Stimulated activated CD4-positive, alpha-beta T cell treated with anti-CD3 and anti-CD28 coated beads, Interleukin-1b, Interleukin-23, amount 100 ng/mL, for 1 hour (primary cell): ENCODE measurements around the gene HSPB1.
"Not testable (repeated sequence)": the region's sequence is repeated elsewhere in the genome, so short reads cannot be mapped to it uniquely, and the experiment has no call there.

Experiments
- DNase-seq, 2 donors: peaks; one replicate each; pipeline ENCODE4 v3.0.0-alpha.2; 2020; ENCODE audit warnings: low read depth in 2 of 2

Gene HSPB1

DNA sequence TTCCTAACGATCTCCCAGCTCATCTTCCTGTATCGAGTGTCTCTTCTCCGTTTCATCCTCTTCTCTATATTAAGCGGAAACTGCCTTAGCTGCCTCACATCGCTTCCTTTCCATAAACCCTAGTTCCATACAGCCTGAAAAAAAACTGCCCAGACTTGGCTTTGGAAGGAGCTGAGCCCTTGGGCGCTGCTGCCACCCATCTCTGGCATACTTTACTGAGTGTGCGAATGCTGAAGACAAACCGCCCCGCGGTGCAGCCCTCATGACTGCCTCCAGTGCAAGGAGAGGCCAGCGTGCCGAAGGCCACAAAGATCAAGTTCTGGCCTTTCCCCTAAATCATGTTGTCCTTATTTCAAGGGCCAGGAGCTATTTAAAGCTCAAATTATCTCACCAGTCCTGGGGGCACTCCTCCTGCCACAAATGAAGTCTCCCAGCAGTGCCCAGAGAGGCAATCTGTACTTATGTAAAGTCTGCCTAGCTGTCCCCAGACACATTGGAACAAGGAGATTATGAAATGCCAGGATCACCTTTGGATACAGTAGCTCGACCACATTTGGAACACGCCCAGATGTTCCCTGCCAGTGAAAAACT, 31.1 kb downstream of the HSPB1 start:
- no peak for DNase-seq

DNA sequence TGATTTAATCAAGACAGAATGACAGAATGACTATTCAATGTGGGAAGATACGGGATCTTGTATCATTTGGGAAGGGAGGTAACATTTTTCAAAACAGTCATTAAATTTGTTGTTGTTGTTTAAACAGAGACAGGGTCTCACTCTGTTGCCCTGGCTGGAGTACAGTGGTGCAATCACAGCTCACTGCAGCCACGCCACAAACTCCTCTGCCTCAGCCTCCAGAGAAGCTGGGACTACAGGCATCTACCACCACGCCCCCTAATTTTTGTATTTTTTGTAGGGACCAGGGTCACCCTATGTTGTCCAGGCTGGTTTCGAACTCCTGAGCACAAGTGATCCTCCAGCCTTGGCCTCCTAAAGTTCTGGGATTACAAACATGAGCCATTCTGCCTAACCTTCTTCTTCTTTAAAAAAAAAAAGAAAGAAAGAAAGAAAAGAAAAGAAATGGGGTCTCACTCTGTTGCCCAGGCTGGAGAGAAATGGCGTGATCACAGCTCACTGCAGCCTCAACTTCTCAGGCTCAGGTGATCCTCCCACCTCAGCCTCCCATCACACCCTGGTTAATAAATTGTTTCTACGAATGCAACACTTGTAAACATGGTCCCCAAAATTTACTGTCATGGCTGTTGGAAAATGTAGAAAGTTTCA, 32.0 kb downstream of the HSPB1 start:
- no peak for DNase-seq

DNA sequence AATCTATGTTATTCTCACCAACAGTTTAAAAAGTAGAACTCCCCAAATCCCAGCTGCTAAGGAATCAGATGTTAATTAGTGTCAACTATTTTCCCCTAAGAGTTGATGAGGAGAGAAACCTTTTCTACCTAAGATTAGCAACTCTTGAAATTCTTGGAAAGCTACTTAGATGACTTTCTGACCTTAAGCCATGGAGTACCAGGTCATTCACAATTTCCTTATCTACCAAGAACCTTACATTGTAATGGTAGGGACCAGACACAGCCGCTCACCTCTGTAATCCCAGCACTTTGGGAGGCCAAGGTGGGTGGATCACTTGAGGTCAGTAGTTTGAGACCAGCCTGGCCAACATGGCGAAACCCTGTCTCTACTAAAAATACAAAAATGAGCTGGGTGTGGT, 32.9 kb downstream of the HSPB1 start:
- not testable (repeated sequence) for DNase-seq

- DNase-seq, result no peak
Measured at GRCh38 chr7:76336094-76336493, 33.6 kb downstream of the HSPB1 start.

GRCh38 chr7:76337147-76337546, 34.7 kb downstream of the HSPB1 start:
- DNase-seq, result no peak

GRCh38 chr7:76338298-76339084, 36.0 kb downstream of the HSPB1 start:
- no peak for DNase-seq

GRCh38 chr7:76340617-76341131, 38.2 kb downstream of the HSPB1 start:
- no peak for DNase-seq

GRCh38 chr7:76342222-76342621, 39.7 kb downstream of the HSPB1 start:
- no peak for DNase-seq

GRCh38 chr7:76343294-76343930, 40.9 kb downstream of the HSPB1 start:
- DNase-seq, result no peak

GRCh38 chr7:76343931-76344321, 41.5 kb downstream of the HSPB1 start:
- DNase-seq, result no peak

DNA sequence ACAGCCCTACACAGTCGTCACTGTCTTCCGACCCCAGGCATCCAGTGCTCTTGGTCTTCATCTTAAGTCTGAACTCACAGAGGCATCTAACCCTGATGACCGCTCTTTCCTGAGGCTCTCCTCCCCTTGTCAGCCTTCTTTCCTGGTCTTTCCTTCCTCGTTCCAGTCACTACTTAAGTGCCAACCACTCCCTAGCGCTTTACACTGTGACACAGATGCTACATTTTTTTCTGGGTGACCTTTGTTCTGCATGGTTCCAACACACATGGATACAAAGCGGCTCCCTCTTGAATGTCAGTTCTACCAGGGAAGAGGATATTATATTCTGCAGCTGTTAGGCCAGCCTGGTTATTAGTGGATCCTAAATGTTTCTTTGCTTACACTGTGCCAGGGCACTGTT, 43.6 kb downstream of the HSPB1 start:
- DNase-seq, result no peak

DNA sequence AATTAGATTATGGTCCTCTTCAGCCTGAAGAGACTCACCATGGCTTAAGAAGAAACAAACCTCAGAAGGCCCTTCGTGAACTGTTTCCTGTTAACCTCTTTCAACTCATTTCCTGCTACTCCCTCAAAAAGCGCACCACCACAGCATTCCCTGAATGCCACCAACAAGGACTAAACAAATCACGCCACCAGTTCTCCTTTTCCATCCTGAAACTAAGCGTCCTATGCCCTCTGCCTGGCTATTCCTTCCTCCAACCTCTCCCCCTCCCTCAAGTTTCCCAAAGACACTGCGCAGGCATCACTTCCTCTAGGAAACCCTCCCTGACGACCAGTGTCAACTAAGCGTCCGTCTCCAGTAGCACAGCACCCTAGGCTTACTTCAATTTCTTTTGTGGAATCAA, 44.3 kb downstream of the HSPB1 start:
- no peak for DNase-seq

GRCh38 chr7:76347710-76348109, 45.2 kb downstream of the HSPB1 start:
- DNase-seq, result no peak

DNA sequence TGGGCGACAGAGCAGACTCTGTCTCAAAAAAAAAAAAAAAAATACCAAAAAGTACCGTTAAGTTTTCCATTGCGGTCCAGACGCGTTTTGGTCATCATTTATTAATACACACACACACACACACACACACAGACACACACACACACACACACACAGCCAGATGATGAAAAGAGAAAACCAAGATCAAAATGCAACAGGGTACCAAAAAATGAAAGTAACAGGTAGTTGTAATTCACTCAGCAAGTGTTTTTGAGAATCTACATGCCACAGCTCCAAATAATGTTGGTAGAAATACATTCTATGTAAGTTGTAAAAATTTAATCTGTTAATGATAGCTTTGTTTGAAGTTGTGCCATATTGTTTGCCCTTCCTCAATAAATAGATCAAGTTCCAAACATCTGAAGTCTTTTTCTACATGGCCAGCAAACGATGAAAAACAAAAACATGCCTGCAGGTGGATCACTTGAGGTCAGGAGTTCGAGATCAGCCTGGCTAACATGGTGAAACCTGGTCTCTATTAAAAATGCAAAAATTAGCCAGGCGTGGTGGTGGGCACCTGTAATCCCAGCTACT, 46.9 kb downstream of the HSPB1 start:
- DNase-seq, result no peak

GRCh38 chr7:76351372-76351771, 48.9 kb downstream of the HSPB1 start:
- DNase-seq, result no peak

DNA sequence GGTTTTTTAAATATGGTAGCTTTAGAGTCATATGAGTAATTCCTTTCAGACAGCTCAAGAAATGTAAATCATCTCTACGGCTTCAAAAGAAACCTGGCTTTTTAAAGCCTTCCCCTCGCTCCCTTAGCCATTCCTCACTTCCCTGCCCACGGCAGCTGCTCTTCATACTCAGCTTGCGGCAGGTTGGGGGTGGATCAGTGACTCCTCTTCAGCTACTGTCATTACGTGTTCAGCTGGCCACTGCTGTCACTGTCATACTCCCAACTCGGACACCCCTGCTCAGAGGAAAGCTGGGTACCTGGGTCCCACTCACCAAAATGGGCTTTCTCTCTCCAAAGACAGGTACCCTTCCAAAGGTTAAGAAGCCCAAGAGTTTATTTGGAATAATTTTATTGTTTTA, 49.7 kb downstream of the HSPB1 start:
- DNase-seq, result no peak

DNA sequence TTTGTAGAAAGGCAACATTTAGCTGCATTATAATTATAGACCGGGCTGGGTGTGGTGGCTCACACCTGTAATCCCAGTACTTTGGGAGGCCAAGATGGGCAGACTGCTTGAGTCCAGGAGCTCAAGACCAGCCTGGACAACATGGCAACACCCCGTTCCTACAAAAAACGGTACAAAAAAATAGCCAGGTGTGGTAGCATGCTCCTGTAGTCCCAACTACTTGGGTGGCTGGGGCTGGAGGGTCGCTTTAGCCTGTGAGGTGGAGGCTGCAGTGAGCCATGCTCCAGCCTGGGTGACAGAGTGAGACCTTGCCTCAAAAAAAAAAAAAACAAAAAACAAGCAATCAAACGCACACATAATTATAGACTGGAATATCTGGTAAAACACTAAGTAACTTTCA, 51.3 kb downstream of the HSPB1 start:
- DNase-seq, result no peak
